ENCODE measurements around the gene NRF1.

GRCh38 chr7:129769866-129770808 is 158.6 kb downstream of the NRF1 start:
- TF ChIP-seq EZH2phosphoT487 (IDR thresholded peaks at IDR 0.05; ENCODE audit: low read length) = no peak
- TF ChIP-seq, protein P1, sequence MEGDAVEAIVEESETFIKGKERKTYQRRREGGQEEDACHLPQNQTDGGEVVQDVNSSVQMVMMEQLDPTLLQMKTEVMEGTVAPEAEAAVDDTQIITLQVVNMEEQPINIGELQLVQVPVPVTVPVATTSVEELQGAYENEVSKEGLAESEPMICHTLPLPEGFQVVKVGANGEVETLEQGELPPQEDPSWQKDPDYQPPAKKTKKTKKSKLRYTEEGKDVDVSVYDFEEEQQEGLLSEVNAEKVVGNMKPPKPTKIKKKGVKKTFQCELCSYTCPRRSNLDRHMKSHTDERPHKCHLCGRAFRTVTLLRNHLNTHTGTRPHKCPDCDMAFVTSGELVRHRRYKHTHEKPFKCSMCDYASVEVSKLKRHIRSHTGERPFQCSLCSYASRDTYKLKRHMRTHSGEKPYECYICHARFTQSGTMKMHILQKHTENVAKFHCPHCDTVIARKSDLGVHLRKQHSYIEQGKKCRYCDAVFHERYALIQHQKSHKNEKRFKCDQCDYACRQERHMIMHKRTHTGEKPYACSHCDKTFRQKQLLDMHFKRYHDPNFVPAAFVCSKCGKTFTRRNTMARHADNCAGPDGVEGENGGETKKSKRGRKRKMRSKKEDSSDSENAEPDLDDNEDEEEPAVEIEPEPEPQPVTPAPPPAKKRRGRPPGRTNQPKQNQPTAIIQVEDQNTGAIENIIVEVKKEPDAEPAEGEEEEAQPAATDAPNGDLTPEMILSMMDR (IDR thresholded peaks at IDR 0.05; ENCODE audit: low read length) = no peak
